NCI-H1694 treated with DMSO at 0.1 percent for 48 hours (cell line): ENCODE measurements around the gene ABCD2.
"Not testable (repeated sequence)": the region's sequence is repeated elsewhere in the genome, so short reads cannot be mapped to it uniquely, and the experiment has no call there.

ENCODE experiments used
- DNase-seq: peaks from one replicate; lab custom pipeline; 2025; lab: John Stamatoyannopoulos, UW

The ABCD2 gene

GRCh38 chr12:39619660-39620433 lies at the start of gene ABCD2:
Gene ABCD2 (minus strand): TSS chr12:39619803. CDS start chr12:39619615, 188 bp downstream.
- peak; percentile 90 for DNase-seq

GRCh38 chr12:39660101-39660500 lies 40.5 kb upstream of the ABCD2 start:
- no peak for DNase-seq

- no peak for DNase-seq
Measured at GRCh38 chr12:39647383-39647782, 27.8 kb upstream of the ABCD2 start.

GRCh38 chr12:39646963-39647362 lies 27.4 kb upstream of the ABCD2 start:
- DNase-seq, result no peak

- no peak for DNase-seq
Measured at GRCh38 chr12:39643052-39643451, 23.4 kb upstream of the ABCD2 start.

- no peak for DNase-seq
Measured at GRCh38 chr12:39638840-39639239, 19.2 kb upstream of the ABCD2 start.

GRCh38 chr12:39638178-39638577 lies 18.6 kb upstream of the ABCD2 start:
- DNase-seq, result no peak

GRCh38 chr12:39632670-39633069 lies 13.1 kb upstream of the ABCD2 start:
- no peak for DNase-seq

GRCh38 chr12:39628836-39629235 lies 9.2 kb upstream of the ABCD2 start:
- DNase-seq, result no peak

GRCh38 chr12:39627914-39628313 lies 8.3 kb upstream of the ABCD2 start:
- no peak for DNase-seq

GRCh38 chr12:39626033-39626814 lies 6.6 kb upstream of the ABCD2 start:
- no peak for DNase-seq

GRCh38 chr12:39623919-39624318 lies 4.3 kb upstream of the ABCD2 start:
- DNase-seq, result no peak

- not testable (repeated sequence) for DNase-seq
Measured at GRCh38 chr12:39623160-39623559, 3.6 kb upstream of the ABCD2 start.

- no peak for DNase-seq
Measured at GRCh38 chr12:39622306-39622705, 2.7 kb upstream of the ABCD2 start.

GRCh38 chr12:39621670-39622069 lies 2.1 kb upstream of the ABCD2 start:
- no peak for DNase-seq

- no peak for DNase-seq
Measured at GRCh38 chr12:39620659-39621658, 1.4 kb upstream of the ABCD2 start.

GRCh38 chr12:39619316-39619659 lies 315 bp downstream of the ABCD2 start:
- peak; percentile 90 for DNase-seq

- no peak for DNase-seq
Measured at GRCh38 chr12:39618701-39619100, 902 bp downstream of the ABCD2 start.

GRCh38 chr12:39617887-39618286 lies 1.7 kb downstream of the ABCD2 start:
- DNase-seq, result peak; percentile 58

- no peak for DNase-seq
Measured at GRCh38 chr12:39616666-39617065, 2.9 kb downstream of the ABCD2 start.

- peak; percentile 20 for DNase-seq
Measured at GRCh38 chr12:39616251-39616650, 3.4 kb downstream of the ABCD2 start.

GRCh38 chr12:39613525-39613924 lies 6.1 kb downstream of the ABCD2 start:
- DNase-seq, result no peak
